GM19463 (cell line): ENCODE data around the gene PLEKHO2.

Experiments
- ATAC-seq: cut with Tn5 transposase; IDR thresholded peaks from one replicate; pipeline ENCODE4 v1.9.1; 2021; ENCODE audit warnings: mild to moderate bottlenecking, moderate library complexity; ENCODE audit not compliant: unreplicated experiment

PLEKHO2 gene

DNA sequence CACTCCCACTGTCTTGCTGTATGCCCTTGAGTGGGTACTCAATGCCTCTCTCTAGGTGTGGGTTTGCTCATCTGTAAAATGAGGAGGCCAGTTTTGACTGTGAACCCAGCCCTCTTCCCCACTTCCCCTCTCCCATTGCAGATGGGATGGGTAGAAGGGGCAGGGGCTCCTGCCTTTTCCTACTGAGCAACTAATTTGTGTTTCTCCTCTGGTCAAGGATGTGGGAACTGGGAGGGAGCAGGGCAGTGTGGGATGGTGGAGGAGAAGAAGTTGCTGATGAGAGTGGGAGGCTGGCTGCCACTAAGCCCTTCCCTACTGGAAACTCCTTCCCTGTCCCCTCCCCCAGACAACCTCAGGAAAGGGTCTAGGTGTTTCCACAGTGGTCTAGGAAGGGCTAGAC is 49.8 kb downstream of the PLEKHO2 start:
- no peak for ATAC-seq

DNA sequence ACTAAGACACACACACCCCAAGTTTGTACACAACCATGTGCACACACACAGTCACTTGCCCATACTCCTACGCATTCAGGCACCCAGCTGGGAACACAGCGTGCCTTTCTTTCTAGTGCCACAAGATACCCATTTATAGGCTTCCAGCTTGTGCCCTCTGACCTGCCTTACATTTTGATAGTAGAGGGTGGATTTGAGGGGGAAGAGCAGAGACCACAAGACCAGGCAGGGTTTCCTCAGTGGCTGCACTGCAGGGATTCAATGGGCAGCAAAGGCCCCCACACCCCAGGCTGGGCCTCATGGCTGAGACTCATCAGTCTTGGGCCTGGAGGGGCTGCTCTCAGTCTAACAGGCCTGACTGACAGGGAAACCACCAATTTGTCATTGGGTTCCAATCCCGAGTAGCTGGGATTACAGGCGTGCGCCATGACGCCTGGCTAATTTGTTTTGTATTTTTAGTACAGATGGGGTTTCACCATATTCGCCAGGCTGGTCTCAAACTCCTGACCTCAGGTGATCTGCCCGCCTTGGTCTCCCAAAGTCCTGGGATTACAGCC is 51.2 kb downstream of the PLEKHO2 start:
- ATAC-seq: no peak

DNA sequence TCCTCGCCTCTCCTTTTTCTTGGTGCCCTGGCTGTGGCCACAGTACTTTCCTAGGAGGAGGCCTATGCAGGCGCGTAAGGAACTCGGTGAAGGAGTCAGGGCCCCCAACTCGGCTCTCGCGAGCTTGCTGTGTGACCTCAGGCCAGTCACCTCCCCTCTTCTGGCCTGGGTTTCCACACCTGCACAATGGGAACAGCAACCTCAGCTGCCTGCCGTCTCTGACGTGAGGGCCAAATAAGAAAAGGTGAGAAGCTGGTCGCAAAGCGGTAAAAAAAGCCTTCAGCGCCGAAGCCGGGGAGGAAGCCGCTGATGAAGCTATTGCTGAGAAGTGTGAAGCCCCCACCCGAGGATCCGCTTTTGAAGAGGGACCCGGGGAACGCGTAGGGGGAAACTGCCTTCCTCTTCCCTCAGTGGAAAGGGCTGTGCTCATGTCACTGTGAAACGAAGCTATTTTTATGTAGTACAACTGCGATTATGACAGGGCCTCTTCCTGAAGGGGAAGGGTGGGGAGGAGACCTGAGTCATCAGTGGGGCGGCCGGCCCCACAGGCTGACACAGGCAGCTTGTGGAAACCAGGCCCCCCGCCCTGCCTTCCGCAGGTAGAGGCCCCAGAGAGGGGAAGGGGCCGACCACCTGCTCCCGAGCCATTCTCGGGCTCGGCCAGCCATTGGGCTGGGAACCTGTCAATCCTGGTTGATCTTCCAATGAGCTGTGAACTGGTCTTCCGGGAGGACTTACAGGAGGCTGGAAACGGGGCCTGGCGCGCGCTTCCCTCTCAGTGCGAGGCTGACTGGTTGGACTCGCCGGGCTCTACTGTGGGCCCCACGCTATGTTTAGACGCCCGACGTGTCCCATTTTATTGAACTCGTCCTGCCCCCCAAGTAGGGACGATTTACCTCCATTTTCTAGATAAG is 52.0 kb downstream of the PLEKHO2 start:
- ATAC-seq: peak; percentile 62

DNA sequence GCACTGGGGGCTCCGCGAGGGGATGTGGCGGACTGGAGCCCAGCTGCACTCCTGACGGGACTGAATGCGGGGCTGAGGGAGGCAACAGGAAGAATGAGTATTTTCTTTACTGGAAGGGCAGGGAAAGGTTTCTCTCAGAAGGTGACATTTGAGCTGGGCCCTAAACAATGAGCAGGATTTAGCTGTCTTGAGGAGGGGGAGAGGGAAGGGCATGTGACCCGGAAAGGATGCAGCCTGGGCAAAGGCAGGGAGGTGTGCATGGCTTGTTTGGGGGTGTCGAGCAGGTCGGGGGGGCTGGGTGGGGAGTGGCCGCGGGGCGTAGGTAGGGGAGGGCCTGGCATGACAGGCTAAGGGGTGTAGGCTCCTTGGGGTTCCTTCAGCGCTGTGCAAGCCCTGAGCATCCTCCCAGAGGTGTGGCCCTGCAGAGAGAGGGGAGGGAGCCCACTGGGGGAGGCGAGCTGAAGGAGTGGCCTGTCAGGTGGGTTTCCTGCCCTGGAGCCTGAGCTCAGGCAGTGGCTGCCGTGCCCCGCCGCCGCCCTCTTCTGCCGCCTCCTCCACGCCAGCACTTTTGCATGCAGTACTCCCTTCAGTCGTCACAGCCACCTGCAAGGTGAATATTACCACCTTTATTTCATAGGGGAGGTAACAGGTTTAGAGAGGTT is 52.8 kb downstream of the PLEKHO2 start:
- peak; percentile 43 for ATAC-seq

DNA sequence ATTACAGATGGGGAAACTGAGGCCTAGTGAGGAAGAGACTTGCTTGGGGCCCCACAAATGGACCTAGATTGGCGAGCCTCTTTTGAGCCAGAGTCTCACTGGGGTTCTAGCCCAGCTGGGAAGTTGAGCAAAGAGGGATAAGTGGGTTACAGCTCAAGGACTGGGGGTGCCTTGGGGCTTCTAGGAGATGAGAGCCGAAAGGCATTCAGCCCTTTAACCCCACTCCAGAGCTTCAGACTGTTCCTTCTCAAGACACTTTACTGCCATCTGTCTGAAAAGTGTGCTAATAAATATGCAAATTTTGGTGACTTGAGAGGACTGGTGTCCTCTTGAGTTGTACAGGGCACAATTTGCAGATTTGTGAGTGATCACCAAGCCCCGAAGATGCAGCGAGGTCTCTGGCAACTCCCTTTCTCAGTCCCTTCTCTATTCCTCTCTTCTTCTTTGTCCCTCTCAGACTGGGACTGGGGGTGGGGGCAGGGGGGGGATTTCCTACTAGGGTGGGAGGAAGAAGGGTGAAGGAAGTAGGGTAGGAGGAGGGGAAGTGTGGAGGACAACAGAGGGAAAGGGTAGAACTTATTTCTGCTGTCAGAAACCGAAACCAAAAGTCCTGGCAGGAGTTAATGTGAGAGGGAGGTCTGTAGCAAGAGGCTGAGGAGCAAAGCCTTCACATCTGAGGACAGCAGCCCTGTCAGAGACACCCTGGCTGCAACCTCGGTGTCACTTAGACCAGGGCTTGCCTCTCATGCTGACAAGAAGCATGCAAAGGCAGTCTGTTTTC is 53.8 kb downstream of the PLEKHO2 start:
- peak; percentile 18 for ATAC-seq

DNA sequence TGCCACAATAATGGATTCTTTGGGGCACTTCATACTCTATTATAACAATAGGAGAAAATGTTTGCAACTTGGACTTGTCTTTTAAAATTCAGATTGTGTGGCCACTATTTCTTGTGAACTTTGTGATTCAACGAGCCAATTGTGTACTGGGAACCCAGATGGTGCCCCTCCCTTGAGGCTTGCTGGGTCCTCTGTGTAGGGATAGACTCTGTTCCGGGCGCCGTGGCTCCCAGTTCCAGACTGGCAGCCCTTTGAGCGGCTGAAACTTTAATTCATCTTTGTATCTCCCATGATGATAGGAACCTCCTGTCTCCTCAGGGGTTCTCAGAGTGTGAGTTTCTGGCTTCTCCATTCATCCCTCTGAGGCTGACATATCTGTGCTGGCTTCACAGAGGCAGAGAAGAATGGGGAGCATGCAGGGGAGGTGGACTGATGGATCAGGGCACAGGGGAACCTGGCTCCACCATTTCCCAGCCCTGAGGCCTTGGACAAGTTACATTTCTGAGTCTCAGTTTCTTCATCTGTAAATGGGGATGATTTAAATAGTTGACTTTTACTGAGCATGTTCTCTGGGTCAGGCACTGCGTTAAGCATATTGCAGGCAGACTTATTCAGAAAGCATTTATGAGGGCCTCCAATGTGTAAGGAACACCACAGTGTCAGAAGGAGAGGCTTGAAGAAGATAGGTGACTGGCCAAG is 54.8 kb downstream of the PLEKHO2 start:
- ATAC-seq: no peak

DNA sequence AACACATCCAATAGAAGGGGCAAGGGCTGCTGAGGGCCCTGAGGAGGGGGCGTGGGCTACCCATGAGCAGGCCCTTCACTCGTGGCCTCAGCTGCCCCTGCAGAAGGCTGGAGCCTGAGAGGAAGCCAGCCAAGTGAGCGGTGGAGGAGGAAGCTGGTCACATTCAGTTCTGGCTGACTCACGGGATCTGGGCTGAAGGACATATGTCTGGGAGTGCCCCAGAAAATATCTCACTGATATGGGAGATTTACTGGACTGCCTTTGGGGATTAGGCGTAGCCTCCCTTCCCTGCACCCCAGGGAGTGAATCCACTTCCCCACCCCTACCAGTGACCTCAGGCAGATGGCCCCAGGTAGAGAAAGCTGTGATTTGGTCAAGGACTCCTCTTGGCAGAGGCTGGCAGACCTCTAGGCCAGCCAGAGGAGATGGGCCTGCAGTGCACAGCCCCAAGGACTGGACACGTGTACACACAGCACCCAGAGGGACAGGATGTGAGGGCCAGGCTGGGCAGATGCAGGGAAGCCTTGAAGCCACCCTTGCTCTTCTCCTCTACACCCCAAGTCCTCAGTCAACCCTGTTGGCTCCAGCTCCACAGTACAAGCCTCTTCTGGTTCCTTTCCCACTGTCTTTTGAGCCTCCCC is 55.8 kb downstream of the PLEKHO2 start:
- ATAC-seq: no peak

DNA sequence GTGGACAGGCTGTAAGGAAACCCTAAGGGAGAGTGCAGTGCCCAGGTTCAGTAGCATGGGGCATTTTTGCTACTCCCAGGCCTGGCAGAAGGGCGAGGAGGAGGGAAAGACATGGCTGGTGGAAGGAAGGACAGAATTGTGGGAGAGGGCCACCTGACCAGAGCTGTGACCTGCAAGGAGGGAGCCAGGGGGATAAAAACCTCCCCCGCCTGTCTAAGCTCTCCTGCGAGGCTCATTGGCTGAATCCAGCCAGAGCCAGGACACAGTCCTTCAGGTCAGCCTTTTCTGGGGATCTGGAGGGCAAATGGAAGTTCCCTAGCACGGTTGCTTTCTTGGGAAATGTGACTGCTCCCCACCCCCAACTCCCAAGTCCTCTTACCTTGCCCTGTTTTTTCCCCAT is 56.7 kb downstream of the PLEKHO2 start:
- no peak for ATAC-seq

DNA sequence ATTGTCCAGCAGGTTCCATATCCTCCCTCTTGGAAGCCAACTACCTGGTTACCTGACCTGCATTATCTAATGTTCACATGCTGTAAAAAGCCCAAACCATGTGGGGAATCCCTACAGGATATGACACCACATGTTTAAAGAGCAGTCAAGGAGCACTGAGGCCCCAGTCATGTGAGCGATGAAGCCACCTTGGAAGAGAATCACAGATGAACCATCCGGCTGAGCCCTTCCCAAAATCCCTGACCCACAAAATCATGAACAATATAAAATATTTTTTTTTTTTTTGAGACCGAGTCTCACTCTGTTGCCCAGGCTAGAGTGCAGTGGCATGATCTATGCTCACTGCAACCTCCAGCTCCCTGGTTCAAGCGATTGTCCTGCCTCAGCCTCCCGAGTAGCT is 59.4 kb downstream of the PLEKHO2 start:
- ATAC-seq: no peak

DNA sequence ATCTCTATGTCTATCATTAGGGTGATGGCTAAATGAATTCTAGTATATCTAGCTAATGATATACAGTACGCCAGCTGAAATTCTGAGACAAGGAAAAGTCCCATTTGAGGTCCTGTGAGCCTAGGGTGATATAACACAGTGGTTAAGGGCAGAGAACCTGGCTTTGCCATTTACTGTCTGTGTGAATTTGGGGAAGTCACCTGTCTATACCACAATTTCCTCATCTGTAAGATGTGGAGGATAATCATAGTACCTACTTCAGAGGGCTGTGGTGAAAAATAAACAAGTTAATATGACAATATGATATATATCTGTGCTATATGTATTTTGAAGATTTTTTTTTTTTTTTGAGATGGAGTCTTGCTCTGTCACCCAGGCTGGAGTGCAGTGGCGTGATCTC is 60.2 kb downstream of the PLEKHO2 start:
- ATAC-seq: no peak

DNA sequence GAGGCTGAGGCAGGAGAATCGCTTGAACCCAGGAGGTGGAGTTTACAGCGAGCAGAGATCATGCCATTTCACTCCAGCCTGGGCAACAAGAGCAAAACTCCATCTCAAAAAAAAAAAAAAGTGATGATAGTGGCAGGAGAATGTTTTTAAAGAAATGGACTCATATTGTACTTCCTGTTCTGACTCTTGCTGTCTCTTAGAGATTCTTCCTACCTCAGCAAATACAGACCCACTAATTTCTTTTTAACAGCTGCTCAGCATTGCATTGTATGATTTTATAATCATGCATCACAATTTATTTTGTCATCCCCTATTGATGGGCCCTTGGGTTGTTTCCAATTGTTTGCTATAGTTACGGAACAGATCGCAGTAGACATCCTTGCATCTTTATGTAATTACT is 61.1 kb downstream of the PLEKHO2 start:
- no peak for ATAC-seq

DNA sequence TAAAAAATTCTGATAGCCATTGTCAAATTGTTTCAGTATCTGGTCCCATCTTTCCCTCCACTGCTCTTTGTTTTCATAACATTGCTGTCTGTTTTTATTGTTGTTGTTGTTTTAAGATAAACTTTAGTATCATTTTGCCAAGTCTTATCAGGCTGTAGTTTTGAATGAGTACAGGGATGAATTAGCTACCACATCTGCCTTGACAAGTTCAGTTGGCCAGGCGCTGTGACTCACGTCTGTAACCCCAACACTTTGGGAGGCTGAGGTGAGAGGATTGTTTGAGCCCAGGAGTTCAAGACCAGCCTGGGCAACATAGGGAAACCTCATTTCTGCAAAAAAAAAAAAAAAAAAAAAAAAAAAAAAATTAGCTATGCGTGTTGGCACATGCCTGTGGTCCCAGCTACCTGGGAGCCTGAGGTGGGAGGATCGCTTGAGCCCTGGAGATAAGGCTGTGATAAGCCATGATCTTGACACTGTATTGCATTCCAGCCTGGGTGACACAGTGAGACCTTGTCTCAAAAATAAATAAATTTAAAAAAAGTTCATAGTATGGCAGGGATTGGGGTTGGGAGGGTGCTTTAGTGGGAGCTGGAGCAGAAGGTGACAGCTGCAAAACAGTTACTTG is 61.7 kb downstream of the PLEKHO2 start:
- no peak for ATAC-seq

DNA sequence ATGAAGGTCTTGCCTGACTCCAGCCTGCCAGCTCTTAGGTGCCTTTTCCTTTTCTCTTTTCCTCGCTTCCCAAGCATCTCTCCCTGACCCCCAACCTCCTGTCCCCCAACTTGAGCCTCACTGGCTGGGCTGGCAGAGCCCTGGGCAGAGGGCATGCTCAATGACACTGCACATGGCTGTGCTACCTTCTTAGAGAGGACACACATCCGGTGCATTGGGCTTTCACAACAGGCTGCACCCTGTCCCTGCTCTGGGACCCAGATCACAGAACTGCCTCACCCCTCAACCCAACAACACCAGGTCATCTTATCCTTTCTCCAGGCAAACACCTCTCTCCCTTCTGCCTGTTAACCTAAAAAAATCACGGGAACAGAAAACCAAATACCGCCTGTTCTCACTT is 62.5 kb downstream of the PLEKHO2 start:
- ATAC-seq: no peak

DNA sequence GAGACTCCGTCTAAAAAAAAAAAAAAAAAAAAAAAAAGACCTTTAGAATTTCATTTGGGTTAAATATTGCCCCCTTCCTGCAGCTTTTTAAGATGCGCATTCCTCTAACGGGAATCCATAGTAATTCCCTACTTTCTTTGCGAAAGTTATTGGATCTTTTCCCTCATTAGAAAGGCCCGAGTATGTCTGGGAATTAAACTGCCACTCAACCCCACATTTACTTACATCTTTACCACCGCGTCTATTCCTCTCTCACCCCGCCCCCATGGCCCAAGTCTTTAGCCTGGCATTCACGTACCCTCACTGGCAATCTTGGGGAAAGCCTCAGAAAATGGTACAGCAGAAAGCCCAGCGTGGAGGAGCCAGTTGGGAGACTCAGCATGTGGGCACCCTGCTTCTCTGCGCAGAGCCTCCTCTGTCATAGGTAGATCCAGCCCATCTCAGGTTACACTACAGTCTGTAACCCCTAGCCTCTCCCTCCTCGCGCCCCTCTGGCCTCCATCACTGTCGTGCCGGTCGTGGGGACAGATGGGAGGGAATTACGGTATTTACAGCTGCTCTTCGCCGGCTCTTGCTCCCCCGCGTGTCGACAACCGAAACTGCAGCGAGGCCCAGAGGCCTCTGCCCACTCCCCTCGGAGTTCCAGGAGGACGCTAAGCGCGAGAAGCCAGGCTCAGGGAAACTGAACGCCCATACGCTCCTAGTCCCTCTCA is 63.6 kb downstream of the PLEKHO2 start:
- ATAC-seq: peak; percentile 57

DNA sequence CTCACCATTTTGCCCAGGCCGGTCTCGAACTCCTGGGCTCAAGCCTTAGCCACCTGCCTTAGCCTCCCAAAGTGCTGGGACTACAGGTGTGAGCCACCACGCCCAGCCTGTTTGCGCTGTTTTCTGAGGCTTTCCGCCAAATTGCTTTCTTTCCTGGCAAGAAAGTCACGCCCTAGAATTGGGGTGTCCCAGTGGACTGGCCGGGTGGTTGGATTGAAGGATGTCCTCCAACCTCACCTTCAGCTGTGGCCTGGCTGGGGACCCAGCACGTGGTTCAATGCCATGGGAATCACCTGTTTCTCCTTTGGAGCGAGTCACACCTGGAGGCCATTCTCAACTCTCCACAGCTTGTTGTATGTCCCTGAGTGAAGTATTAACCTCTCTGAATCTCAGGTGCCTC is 64.2 kb downstream of the PLEKHO2 start:
- ATAC-seq: no peak

DNA sequence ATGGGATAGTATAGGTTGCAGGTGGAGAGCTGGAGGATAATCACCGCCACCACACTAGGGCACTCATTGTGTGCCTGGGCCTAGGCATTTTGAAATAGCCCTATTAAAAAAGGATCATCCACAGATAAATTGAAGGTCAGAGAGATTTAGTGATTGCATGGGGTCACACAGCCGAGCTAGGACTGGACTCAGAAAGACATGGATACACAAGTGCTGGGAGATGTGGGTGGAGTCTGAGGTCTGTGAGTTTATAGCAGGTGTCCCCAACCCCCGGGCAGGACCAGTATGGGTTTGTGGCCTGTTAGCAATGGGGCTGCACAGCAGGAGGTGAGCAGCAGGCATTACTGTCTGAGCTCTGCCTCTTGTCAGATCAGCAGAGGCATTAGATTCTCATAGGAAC is 64.7 kb downstream of the PLEKHO2 start:
- ATAC-seq: no peak

DNA sequence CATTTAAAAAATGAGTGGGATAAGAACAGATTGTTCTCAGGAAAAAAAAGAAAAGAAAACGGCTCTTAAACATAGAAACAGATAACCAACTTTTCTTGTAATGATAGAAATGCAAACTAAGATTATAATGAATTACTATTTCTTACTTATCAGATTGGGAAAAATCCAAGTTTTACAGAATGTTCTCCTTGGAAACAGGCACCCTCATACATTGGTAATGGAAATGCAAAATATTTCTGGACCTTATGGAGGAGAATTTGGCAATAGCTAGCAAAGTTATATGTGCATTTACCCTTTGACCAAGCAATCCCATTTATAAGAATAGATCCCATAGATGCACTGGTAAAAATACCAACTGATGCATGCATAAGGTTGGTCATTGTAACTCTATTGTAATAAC is 66.3 kb downstream of the PLEKHO2 start:
- no peak for ATAC-seq

DNA sequence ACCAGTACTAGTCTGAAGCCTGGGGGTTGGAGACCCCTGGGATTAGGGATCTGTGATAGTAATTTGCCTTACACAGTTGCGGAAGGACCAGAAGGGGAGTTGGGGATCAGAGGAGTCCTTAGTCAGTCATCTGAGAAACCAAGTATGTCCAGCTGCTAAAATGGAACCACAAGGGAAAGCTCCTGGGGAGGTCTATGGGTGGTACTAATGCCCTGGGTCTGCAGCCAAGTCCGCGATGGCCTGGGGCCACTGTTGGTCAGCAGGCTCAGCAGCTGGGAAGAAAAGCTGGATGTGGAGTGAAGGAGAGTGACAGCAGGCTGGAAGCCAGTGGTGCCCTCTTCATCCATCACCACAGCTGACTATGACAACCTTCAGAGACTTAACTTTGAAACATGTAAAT is 67.8 kb downstream of the PLEKHO2 start:
- no peak for ATAC-seq
